Measurements from ENCODE around the gene FIBCD1. TPM values are rescaled to one million over a fixed set of nuclear protein-coding genes. Genes with fewer than 3 reads are reported as not detected.

Gene FIBCD1
- total and polyA plus RNA-seq, 7 donors: 0.01 TPM; not detected in 6

- 87 to 92% (median 91%) methylated on average over 5 of the region's 5 CpGs for WGBS, 3 donors
- Histone ChIP-seq H3K4me1 (peaks cover 27% of the 10 kb centered on the region), H3K36me3 (ENCODE audit: insufficient read depth in 1 of 2, low read depth in 1 of 2) (peaks cover 11 to 82% of the 10 kb centered on the region in 2 donors), H3K27ac (no peak overlapping the region), H3K27me3 (ENCODE audit: insufficient read depth in 3 of 3, low read length in 2 of 3) (no peaks in the 10 kb centered on the region), H3K4me3 (no peak overlapping the region), H3K9me3 (no peaks in the 10 kb centered on the region)
- intact Hi-C loops (cut with DNase I): loop anchor here in 1 of 2 donors (10.0 kb wide), 1 partner anchor 260 kb away; no protein-coding TSS in a partner anchor
- no peak for TF ChIP-seq CTCF (IDR thresholded peaks at IDR 0.05)
- DNase-seq (peak in 1 of 2 donors; percentile 27), ATAC-seq (no peak)
Measured at GRCh38 chr9:130874783-130875182, 64.3 kb downstream of the FIBCD1 start.

GRCh38 chr9:130873966-130874365 lies 65.1 kb downstream of the FIBCD1 start:
- Histone ChIP-seq H3K27me3 (ENCODE audit: insufficient read depth in 3 of 3, low read length in 2 of 3) (no peaks in the 10 kb centered on the region), H3K4me1 (peaks cover 35% of the 10 kb centered on the region), H3K4me3 (no peak overlapping the region), H3K36me3 (ENCODE audit: insufficient read depth in 1 of 2, low read depth in 1 of 2) (peaks cover 6 to 81% of the 10 kb centered on the region in 2 donors), H3K9me3 (no peaks in the 10 kb centered on the region), H3K27ac (no peak overlapping the region)
- 84 to 95% (median 91%) methylated on average over 8 of the region's 8 CpGs for WGBS, 3 donors
- no peak for ATAC-seq
- no peak for TF ChIP-seq CTCF (IDR thresholded peaks at IDR 0.05)
- intact Hi-C loops (cut with DNase I): loop anchor here in 1 of 2 donors (10.0 kb wide), 1 partner anchor 259 kb away; no protein-coding TSS in a partner anchor
- peak in 1 of 2 donors; percentile 24 for DNase-seq

- 55 to 69% (median 55%) methylated on average over 15 of the region's 15 CpGs for WGBS, 3 donors
Measured at GRCh38 chr9:130872912-130873503, 66.0 kb downstream of the FIBCD1 start.

GRCh38 chr9:130872508-130872907 lies 66.5 kb downstream of the FIBCD1 start:
- Histone ChIP-seq H3K36me3 (ENCODE audit: insufficient read depth in 1 of 2, low read depth in 1 of 2) (peaks cover 2 to 68% of the 10 kb centered on the region in 2 donors), H3K27ac (no peak overlapping the region), H3K27me3 (ENCODE audit: insufficient read depth in 3 of 3, low read length in 2 of 3) (no peaks in the 10 kb centered on the region), H3K4me3 (no peak overlapping the region), H3K9me3 (no peaks in the 10 kb centered on the region), H3K4me1 (peaks cover 36% of the 10 kb centered on the region)
- TF ChIP-seq CTCF (IDR thresholded peaks at IDR 0.05): no peak
- intact Hi-C loops (cut with DNase I): loop anchor here in 1 of 2 donors (10.0 kb wide), 1 partner anchor 258 kb away; no protein-coding TSS in a partner anchor
- ATAC-seq (no peak), DNase-seq (no peak)
- WGBS, 3 donors: 66 to 78% (median 69%) methylated on average over 9 of the region's 9 CpGs

More at GRCh38 chr9:130872912-130873503, 66.0 kb downstream of the FIBCD1 start:
- Histone ChIP-seq H3K27ac (no peak overlapping the region), H3K9me3 (no peaks in the 10 kb centered on the region), H3K4me1 (peaks cover 36% of the 10 kb centered on the region), H3K4me3 (no peak overlapping the region), H3K36me3 (ENCODE audit: insufficient read depth in 1 of 2, low read depth in 1 of 2) (peaks cover 2 to 71% of the 10 kb centered on the region in 2 donors), H3K27me3 (ENCODE audit: insufficient read depth in 3 of 3, low read length in 2 of 3) (no peaks in the 10 kb centered on the region)
- DNase-seq (peak; percentile 56 to 75), ATAC-seq (peak; percentile 80 to 87 (median 84))
- intact Hi-C loops (cut with DNase I): loop anchor here in 1 of 2 donors (10.0 kb wide), 1 partner anchor 258 kb away; no protein-coding TSS in a partner anchor
- no peak for TF ChIP-seq CTCF (IDR thresholded peaks at IDR 0.05)
